ENCODE results near the gene UMODL1. TPM values are rescaled to one million over a fixed set of nuclear protein-coding genes. Genes with fewer than 3 reads are reported as not detected.

Gene UMODL1
- total RNA-seq, 2 experiments from 2014 or later: 7.4 to 12.3 TPM

GRCh38 chr21:42030311-42030710, 40.8 kb upstream of the UMODL1 start:
- BruUV-seq (replicated peaks): no TSS peak
- Histone ChIP-seq H3K4me3 (ENCODE audit: low read depth, low read length, poor library complexity, severe bottlenecking) (no peak overlapping the region), H3K4me2 (ENCODE audit: low read length) (peak overlapping the region; percentile 52; the same call in 1 of the 2 replicates), H3K4me1 (ENCODE audit: insufficient read depth, low read length, poor library complexity, severe bottlenecking) (peaks cover 60% of the 10 kb centered on the region), H3K27ac (ENCODE audit: low read depth, low read length, poor library complexity, severe bottlenecking) (no peak overlapping the region), H4K20me1 (ENCODE audit: insufficient read depth, low read length) (no peaks in the 10 kb centered on the region), H3K36me3 (ENCODE audit: insufficient read depth, low read length) (no peaks in the 10 kb centered on the region), H2AFZ (ENCODE audit: low read length) (peak overlapping the region; percentile 17; the same call in 1 of the 2 replicates), H3K9me3 (ENCODE audit: low read length) (no peaks in the 10 kb centered on the region), H3K79me2 (ENCODE audit: insufficient read depth, low read depth, low read length) (no peaks in the 10 kb centered on the region), H3K9me2 (ENCODE audit: insufficient read depth, low read length) (no peaks in the 10 kb centered on the region)
- DNase-seq (ENCODE audit: low spot score): no peak
- CTCF ChIA-PET (ENCODE audit: unreplicated experiment): no interaction called here
- intact Hi-C loops (cut with micrococcal nuclease; ENCODE audit: unreplicated experiment): no loop called here
- POLR2A ChIA-PET: interaction anchor here (1.4 kb wide), 2 partner anchors 10 to 19 kb away, joined by 4 read pairs; no protein-coding TSS in a partner anchor
- TF ChIP-seq CTCF (conservative IDR thresholded peaks at IDR 0.05; ENCODE audit: low read length) (no peak), EZH2phosphoT487 (IDR thresholded peaks at IDR 0.05; ENCODE audit: borderline replicate concordance, low read depth, low read length) (no peak)

GRCh38 chr21:42031241-42031640, 39.9 kb upstream of the UMODL1 start:
- CTCF ChIA-PET (ENCODE audit: unreplicated experiment): interaction anchor here (0.6 kb wide), 1 partner anchor 90 kb away, joined by 3 read pairs; no protein-coding TSS in a partner anchor
- peak overlapping the region; percentile 7 for H3K4me3 ChIP-seq (ENCODE audit: low read depth, low read length, poor library complexity, severe bottlenecking)

More at GRCh38 chr21:42031241-42031640, 39.9 kb upstream of the UMODL1 start:
- no TSS peak for BruUV-seq (replicated peaks)
- Histone ChIP-seq H3K4me1 (ENCODE audit: insufficient read depth, low read length, poor library complexity, severe bottlenecking) (peaks cover 60% of the 10 kb centered on the region), H3K27ac (ENCODE audit: low read depth, low read length, poor library complexity, severe bottlenecking) (peak overlapping the region; percentile 42), H3K4me2 (ENCODE audit: low read length) (peak overlapping the region; percentile 52), H3K9me2 (ENCODE audit: insufficient read depth, low read length) (no peaks in the 10 kb centered on the region), H2AFZ (ENCODE audit: low read length) (peak overlapping the region; percentile 70; the same call in 1 of the 2 replicates), H3K36me3 (ENCODE audit: insufficient read depth, low read length) (no peaks in the 10 kb centered on the region), H3K79me2 (ENCODE audit: insufficient read depth, low read depth, low read length) (no peaks in the 10 kb centered on the region), H4K20me1 (ENCODE audit: insufficient read depth, low read length) (no peaks in the 10 kb centered on the region), H3K9me3 (ENCODE audit: low read length) (no peaks in the 10 kb centered on the region)
- POLR2A ChIA-PET: interaction anchor here (1.3 to 1.4 kb wide), 3 partner anchors 9 to 20 kb away, joined by 4 to 5 read pairs (median 4); no protein-coding TSS in a partner anchor
- no peak for DNase-seq (ENCODE audit: low spot score)
- TF ChIP-seq CTCF (conservative IDR thresholded peaks at IDR 0.05; ENCODE audit: low read length) (no peak), EZH2phosphoT487 (IDR thresholded peaks at IDR 0.05; ENCODE audit: borderline replicate concordance, low read depth, low read length) (no peak)
- intact Hi-C loops (cut with micrococcal nuclease; ENCODE audit: unreplicated experiment): loop anchor here (1.0 kb wide), 1 partner anchor 21 kb away; the partner anchor contains the start of gene ZBTB21

Data from OCI-LY7 (cell line).